T-helper 17 cell (primary cell): ENCODE measurements around the gene PSTK. TPM values are rescaled to one million over a fixed set of nuclear protein-coding genes. Genes with fewer than 3 reads are reported as not detected.

Experiments used
- ATAC-seq: fragments of 150-1000 bp; cut with Tn5 transposase; 2 replicates; pipeline ENCODE4 v1.10.0; 2021; ENCODE audit warnings: mild to moderate bottlenecking, moderate library complexity
- DNase-seq, 3 donors: peaks; one replicate each; pipeline versions ENCODE4 v3.0.0 to v3.0.0-alpha.2; 2020 to 2021
- H3K9me3 ChIP-seq: one replicate; pipeline ENCODE4 v1.7.0; 2013; ENCODE audit warnings: low read length, mild to moderate bottlenecking; ENCODE audit not compliant: control insufficient read depth, poor library complexity, severe bottlenecking
- H3K27ac Mint-ChIP-seq: one replicate; pipeline ENCODE4 v1.8.0; 2022; ENCODE audit warnings: mild to moderate bottlenecking, moderate library complexity, mixed read lengths
- H3K27me3 Mint-ChIP-seq: one replicate; pipeline ENCODE4 v1.8.0; 2022; ENCODE audit warnings: mixed read lengths
- H3K36me3 Mint-ChIP-seq: one replicate; pipeline ENCODE4 v1.8.0; 2022; ENCODE audit warnings: low read depth, mixed read lengths
- H3K4me1 Mint-ChIP-seq: one replicate; pipeline ENCODE4 v1.8.0; 2022; ENCODE audit warnings: mild to moderate bottlenecking, mixed read lengths
- H3K4me3 Mint-ChIP-seq: one replicate; pipeline ENCODE4 v1.8.0; 2022; ENCODE audit warnings: mild to moderate bottlenecking, moderate library complexity, mixed read lengths
- total RNA-seq, 4 donors: library from RNA in 2 of 4; stranded (reverse) in 2 of 4; gene quantifications; one replicate each; pipeline ENCODE4 v1.2.3 and lab custom pipeline; 2022 to 2026

The PSTK gene
- total RNA-seq, 2 donors from 2014 or later = 10.3 to 10.5 TPM

DNA sequence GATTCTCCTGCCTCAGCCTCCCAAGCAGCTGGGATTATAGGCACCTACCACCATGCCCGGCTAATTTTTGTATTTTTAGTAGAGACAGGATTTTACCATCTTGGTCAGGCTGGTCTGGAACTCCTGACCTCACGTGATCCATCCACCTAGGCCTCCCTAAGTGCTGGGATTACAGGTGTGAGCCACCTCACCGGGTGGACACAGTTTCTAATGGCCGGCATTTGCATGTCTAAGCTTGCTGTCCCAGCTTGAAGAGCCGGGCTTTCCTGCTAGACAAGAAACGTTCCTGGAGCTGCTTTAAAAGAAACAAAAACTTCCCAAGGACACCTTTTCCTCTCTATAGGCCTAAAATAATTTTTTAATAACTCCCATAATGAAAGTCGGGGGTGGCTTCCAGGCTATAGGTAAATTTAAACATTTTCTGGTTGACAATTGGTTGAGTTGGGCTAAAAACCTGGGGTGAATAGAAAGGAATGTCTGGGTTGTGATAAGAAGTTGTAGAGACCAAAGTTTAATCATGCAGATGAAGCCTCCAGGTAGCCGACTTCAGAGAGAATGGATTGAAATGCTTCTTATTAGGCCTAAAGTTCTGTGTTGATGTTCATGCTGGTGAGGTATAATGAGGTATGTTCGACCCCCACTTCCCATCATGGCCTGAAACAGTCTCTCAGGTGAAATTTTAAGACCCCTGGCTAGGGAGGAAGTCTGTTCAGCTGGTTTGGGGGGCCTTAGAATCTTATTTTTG lies 37.4 kb downstream of the PSTK start:
- Mint-ChIP-seq H3K27me3 (no peaks in the 10 kb centered on the region), H3K4me1 (peaks cover 12% of the 10 kb centered on the region), H3K27ac (no peak overlapping the region), H3K36me3 (peaks cover 3% of the 10 kb centered on the region), H3K4me3 (no peak overlapping the region)
- DNase-seq = no peak
- no peaks in the 10 kb centered on the region for H3K9me3 ChIP-seq
- no peak for ATAC-seq

- H3K36me3 Mint-ChIP-seq = peaks cover 3% of the 10 kb centered on the region
- H3K27ac Mint-ChIP-seq = no peak overlapping the region
- H3K4me1 Mint-ChIP-seq = peaks cover 12% of the 10 kb centered on the region
- H3K4me3 Mint-ChIP-seq = no peak overlapping the region
- DNase-seq = no peak
- no peaks in the 10 kb centered on the region for H3K27me3 Mint-ChIP-seq
- H3K9me3 ChIP-seq = no peaks in the 10 kb centered on the region
- no peak for ATAC-seq
Observed at GRCh38 chr10:123018531-123018930, 38.3 kb downstream of the PSTK start.

DNA sequence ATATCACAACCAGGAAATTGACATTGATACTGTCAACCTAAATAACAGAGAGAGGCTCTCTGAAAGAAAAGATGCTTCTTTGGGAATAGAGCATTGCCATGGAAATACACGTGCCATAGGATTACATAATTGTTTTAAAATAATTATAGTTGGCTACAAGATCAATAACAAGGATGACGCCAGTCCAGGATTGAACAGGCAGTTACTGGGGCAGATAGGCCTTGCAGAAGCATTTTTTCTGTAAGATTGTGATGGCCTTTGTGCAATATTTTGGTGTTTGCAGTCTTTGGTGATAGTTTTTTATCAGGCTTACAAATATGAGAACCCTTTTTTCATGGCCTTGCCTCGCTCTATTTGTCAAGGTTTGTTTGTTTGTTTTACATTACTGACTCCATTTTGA lies 39.1 kb downstream of the PSTK start:
- Mint-ChIP-seq H3K36me3 (peaks cover 3% of the 10 kb centered on the region), H3K4me1 (peaks cover 11% of the 10 kb centered on the region), H3K27me3 (no peaks in the 10 kb centered on the region), H3K27ac (no peak overlapping the region), H3K4me3 (no peak overlapping the region)
- H3K9me3 ChIP-seq = no peaks in the 10 kb centered on the region
- no peak for DNase-seq
- no peak for ATAC-seq

DNA sequence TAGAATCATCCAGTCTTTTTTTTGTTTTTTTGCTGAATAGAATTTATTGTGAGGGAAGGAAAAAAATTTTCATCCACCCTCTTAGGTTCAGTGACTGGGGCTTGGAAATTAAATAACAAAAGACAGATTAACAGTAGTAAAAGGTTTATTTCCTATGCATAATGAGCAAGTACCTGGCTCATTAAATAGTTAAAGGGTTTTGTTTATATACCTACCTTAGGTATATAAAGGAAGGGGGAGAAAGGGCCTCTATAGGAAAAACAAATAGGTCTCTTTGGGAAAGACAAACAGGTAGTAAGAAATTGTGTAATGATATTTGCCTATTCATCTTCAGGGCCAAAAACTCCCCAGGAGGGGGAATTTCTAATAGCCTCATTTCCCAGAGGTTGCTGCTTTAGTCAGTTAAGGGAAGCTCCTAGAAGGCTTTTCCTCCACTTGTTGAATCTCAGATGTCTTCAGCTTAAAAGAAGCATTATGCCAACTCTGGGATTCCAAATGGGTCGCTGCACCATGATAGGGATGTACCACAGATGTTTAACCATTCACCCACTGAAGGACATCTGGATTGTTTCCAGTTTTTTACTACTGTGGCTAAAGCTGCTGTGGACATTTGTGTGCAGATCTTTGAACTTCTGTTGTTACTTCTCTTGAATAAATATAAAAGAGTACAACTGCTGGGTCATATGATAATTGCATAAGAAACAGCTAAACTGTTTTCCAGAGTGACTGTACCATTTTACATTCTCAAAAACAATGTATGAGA lies 39.9 kb downstream of the PSTK start:
- Mint-ChIP-seq H3K4me3 (no peak overlapping the region), H3K27ac (no peak overlapping the region), H3K4me1 (peaks cover 9% of the 10 kb centered on the region), H3K36me3 (peaks cover 3% of the 10 kb centered on the region), H3K27me3 (no peaks in the 10 kb centered on the region)
- DNase-seq = no peak
- H3K9me3 ChIP-seq = no peaks in the 10 kb centered on the region
- ATAC-seq = no peak

GRCh38 chr10:123021517-123021916 lies 41.3 kb downstream of the PSTK start:
- DNase-seq = no peak
- Mint-ChIP-seq H3K4me1 (peaks cover 4% of the 10 kb centered on the region), H3K27me3 (no peaks in the 10 kb centered on the region), H3K27ac (peak overlapping the region; percentile 21), H3K4me3 (no peak overlapping the region), H3K36me3 (no peaks in the 10 kb centered on the region)
- H3K9me3 ChIP-seq = no peaks in the 10 kb centered on the region
- no peak for ATAC-seq

- Mint-ChIP-seq H3K36me3 (no peaks in the 10 kb centered on the region), H3K4me1 (peaks cover 7% of the 10 kb centered on the region), H3K27ac (no peak overlapping the region), H3K27me3 (no peaks in the 10 kb centered on the region), H3K4me3 (no peak overlapping the region)
- no peak for DNase-seq
- no peak for ATAC-seq
- H3K9me3 ChIP-seq = no peaks in the 10 kb centered on the region
Observed at GRCh38 chr10:123024540-123024939, 44.3 kb downstream of the PSTK start.

DNA sequence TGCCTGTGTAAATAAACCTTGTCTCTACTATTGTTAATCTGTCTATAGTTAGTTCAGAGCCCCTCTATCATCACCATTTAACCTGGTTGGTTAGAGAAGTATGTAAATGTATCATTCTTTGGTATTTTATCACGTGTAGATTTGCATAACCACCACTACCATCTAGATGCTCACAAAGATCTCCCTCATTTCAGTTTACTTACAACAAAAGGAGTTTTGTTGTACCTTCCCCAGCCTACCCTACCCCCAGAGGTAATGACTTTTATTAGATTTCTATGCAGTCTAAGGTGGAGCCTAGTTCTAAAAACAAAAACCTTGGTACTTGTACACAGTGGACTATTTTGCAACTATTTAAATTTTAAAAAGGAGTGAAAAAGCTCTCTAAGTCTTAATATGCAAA lies 46.1 kb downstream of the PSTK start:
- H3K36me3 Mint-ChIP-seq = no peaks in the 10 kb centered on the region

GRCh38 chr10:123027861-123028260 lies 47.7 kb downstream of the PSTK start:
- DNase-seq = no peak
- H3K4me3 Mint-ChIP-seq = no peak overlapping the region
- no peaks in the 10 kb centered on the region for H3K9me3 ChIP-seq
- H3K27ac Mint-ChIP-seq = no peak overlapping the region
- peaks cover 9% of the 10 kb centered on the region for H3K4me1 Mint-ChIP-seq
- no peaks in the 10 kb centered on the region for H3K27me3 Mint-ChIP-seq
- ATAC-seq = no peak
- peaks cover 2% of the 10 kb centered on the region for H3K36me3 Mint-ChIP-seq

More for the DNA sequence above, 46.1 kb downstream of the PSTK start:
- Mint-ChIP-seq H3K27me3 (no peaks in the 10 kb centered on the region), H3K4me3 (no peak overlapping the region), H3K27ac (no peak overlapping the region), H3K4me1 (peaks cover 9% of the 10 kb centered on the region)
- ATAC-seq (no peak), DNase-seq (no peak)
- H3K9me3 ChIP-seq = no peaks in the 10 kb centered on the region

GRCh38 chr10:123031124-123031523 lies 50.9 kb downstream of the PSTK start:
- H3K36me3 Mint-ChIP-seq = peaks cover 3% of the 10 kb centered on the region
- DNase-seq = no peak
- peaks cover 10% of the 10 kb centered on the region for H3K4me1 Mint-ChIP-seq
- no peak overlapping the region for H3K4me3 Mint-ChIP-seq
- H3K27ac Mint-ChIP-seq = no peak overlapping the region
- ATAC-seq = no peak
- H3K9me3 ChIP-seq = no peaks in the 10 kb centered on the region
- H3K27me3 Mint-ChIP-seq = no peaks in the 10 kb centered on the region

DNA sequence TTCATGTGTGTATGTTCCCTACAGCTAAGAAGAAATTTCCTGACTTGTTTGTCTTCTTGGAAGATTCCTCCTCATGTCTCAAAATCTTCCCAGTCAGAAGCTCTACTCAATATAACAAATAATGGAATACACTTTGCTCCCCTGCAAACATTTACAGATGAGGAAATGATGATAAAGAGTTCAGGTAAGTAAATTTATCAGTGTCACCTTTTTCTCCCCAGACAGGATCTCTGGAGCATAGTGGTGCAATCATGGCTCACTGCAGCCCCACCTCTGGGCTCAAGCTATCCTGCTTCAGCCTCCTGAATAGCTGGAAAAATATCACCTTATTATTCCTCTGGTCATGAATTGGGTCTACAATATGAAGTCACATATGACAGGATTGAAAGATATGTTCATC lies 54.1 kb downstream of the PSTK start:
- Mint-ChIP-seq H3K27me3 (no peaks in the 10 kb centered on the region), H3K36me3 (peaks cover 5% of the 10 kb centered on the region), H3K27ac (no peak overlapping the region), H3K4me1 (peaks cover 9% of the 10 kb centered on the region), H3K4me3 (no peak overlapping the region)
- ATAC-seq (no peak), DNase-seq (no peak)
- no peaks in the 10 kb centered on the region for H3K9me3 ChIP-seq

- no peak for ATAC-seq
- H3K4me1 Mint-ChIP-seq = peaks cover 5% of the 10 kb centered on the region
- H3K36me3 Mint-ChIP-seq = peaks cover 5% of the 10 kb centered on the region
- DNase-seq = no peak
- H3K9me3 ChIP-seq = no peaks in the 10 kb centered on the region
- H3K27me3 Mint-ChIP-seq = no peaks in the 10 kb centered on the region
- H3K27ac Mint-ChIP-seq = no peak overlapping the region
- H3K4me3 Mint-ChIP-seq = no peak overlapping the region
Observed at GRCh38 chr10:123035467-123036086, 55.4 kb downstream of the PSTK start.

- H3K27ac Mint-ChIP-seq = no peak overlapping the region
- DNase-seq (no peak), ATAC-seq (no peak)
- peaks cover 2% of the 10 kb centered on the region for H3K4me1 Mint-ChIP-seq
- peaks cover 2% of the 10 kb centered on the region for H3K36me3 Mint-ChIP-seq
- no peak overlapping the region for H3K4me3 Mint-ChIP-seq
- H3K9me3 ChIP-seq = no peaks in the 10 kb centered on the region
- H3K27me3 Mint-ChIP-seq = no peaks in the 10 kb centered on the region
Observed at GRCh38 chr10:123038782-123039631, 58.8 kb downstream of the PSTK start.

GRCh38 chr10:123039632-123039930 lies 59.4 kb downstream of the PSTK start:
- DNase-seq (no peak), ATAC-seq (no peak)
- Mint-ChIP-seq H3K4me3 (no peak overlapping the region), H3K27ac (no peak overlapping the region), H3K36me3 (peaks cover 2% of the 10 kb centered on the region), H3K4me1 (peaks cover 2% of the 10 kb centered on the region), H3K27me3 (no peaks in the 10 kb centered on the region)
- H3K9me3 ChIP-seq = no peaks in the 10 kb centered on the region
